Activated CD8-positive, alpha-beta memory T cell treated with anti-CD3 and anti-CD28 coated beads for 24 hours (primary cell): Measurements from ENCODE around the gene TRIM63.

Experiments
- DNase-seq: peaks from one replicate; pipeline ENCODE4 v3.0.0-alpha.2; 2020

TRIM63 gene

GRCh38 chr1:26084091-26084561 lies 16.7 kb upstream of the TRIM63 start:
- DNase-seq: no peak

- no peak for DNase-seq
These were observed 15.8 kb upstream of the TRIM63 start for GRCh38 chr1:26083208-26083607.

GRCh38 chr1:26082020-26082350 lies 14.6 kb upstream of the TRIM63 start:
- no peak for DNase-seq

GRCh38 chr1:26081267-26082019 lies 14.0 kb upstream of the TRIM63 start:
- no peak for DNase-seq

- DNase-seq: no peak
These were observed 12.8 kb upstream of the TRIM63 start for GRCh38 chr1:26079960-26080814.

- DNase-seq: no peak
These were observed 11.7 kb upstream of the TRIM63 start for GRCh38 chr1:26079178-26079563.

- no peak for DNase-seq
These were observed 11.1 kb upstream of the TRIM63 start for GRCh38 chr1:26078286-26079177.

GRCh38 chr1:26077524-26077923 lies 10.1 kb upstream of the TRIM63 start:
- DNase-seq: no peak

GRCh38 chr1:26075421-26076144 lies 8.2 kb upstream of the TRIM63 start:
- DNase-seq: no peak

- no peak for DNase-seq
These were observed 4.9 kb upstream of the TRIM63 start for GRCh38 chr1:26072305-26072704.

- no peak for DNase-seq
These were observed 3.5 kb upstream of the TRIM63 start for GRCh38 chr1:26070963-26071342.

- DNase-seq: no peak
These were observed 3.0 kb upstream of the TRIM63 start for GRCh38 chr1:26070296-26070962.

- DNase-seq: no peak
These were observed 2.5 kb upstream of the TRIM63 start for GRCh38 chr1:26069941-26070295.

GRCh38 chr1:26066857-26067256 lies 573 bp downstream of the TRIM63 start:
- DNase-seq: no peak

- DNase-seq: no peak
These were observed 1.3 kb downstream of the TRIM63 start for GRCh38 chr1:26066160-26066559.

- DNase-seq: no peak
These were observed 2.9 kb downstream of the TRIM63 start for GRCh38 chr1:26064553-26064952.

GRCh38 chr1:26060832-26061574 lies 6.4 kb downstream of the TRIM63 start:
- no peak for DNase-seq

GRCh38 chr1:26059906-26060305 lies 7.5 kb downstream of the TRIM63 start:
- DNase-seq: no peak

GRCh38 chr1:26058052-26058595 lies 9.3 kb downstream of the TRIM63 start:
- no peak for DNase-seq

- no peak for DNase-seq
These were observed 10.2 kb downstream of the TRIM63 start for GRCh38 chr1:26057189-26057588.

- no peak for DNase-seq
These were observed 12.4 kb downstream of the TRIM63 start for GRCh38 chr1:26055041-26055440.
